Transverse colon (tissue), 4 donors: Measurements from ENCODE around the gene PRTN3. TPM values are rescaled to one million over a fixed set of nuclear protein-coding genes. Genes with fewer than 3 reads are reported as not detected.
A peak's percentile ranks its signal among the peaks of the same experiment; 100 is the strongest.
"Not testable (repeated sequence)": the region's sequence is repeated elsewhere in the genome, so short reads cannot be mapped to it uniquely, and the experiment has no call there.

ENCODE experiments used
- DNase-seq: peaks from one replicate; pipeline ENCODE4 v3.0.0-alpha.2; 2019
- H3K27ac ChIP-seq, 4 donors: fragments of 200-600 bp; sonication (generic); 2 replicates each; pipeline ENCODE4 v1.5.1; 2016 to 2018; ENCODE audit warnings: inconsistent platforms in 4 of 4
- H3K27me3 ChIP-seq: fragments of 200-600 bp; sonication (generic); 2 replicates; pipeline ENCODE4 v1.5.1; 2017; ENCODE audit warnings: inconsistent platforms
- H3K36me3 ChIP-seq, 4 donors: fragments of 200-600 bp; sonication (generic); 2 replicates each; pipeline ENCODE4 v1.5.1; 2017 to 2019; ENCODE audit warnings: inconsistent platforms in 4 of 4
- H3K4me1 ChIP-seq, 4 donors: fragments of 200-600 bp; sonication (generic); 2 replicates each; pipeline ENCODE4 v1.5.1; 2017 to 2020; ENCODE audit warnings: inconsistent platforms in 4 of 4
- H3K4me3 ChIP-seq, 4 donors: fragments of 200-600 bp; sonication (generic); 1 replicate in 1 of 4; 2 replicates in 3 of 4; pipeline versions ENCODE4 v1.5.1 to v1.6.1; 2017 to 2019; ENCODE audit warnings: inconsistent platforms in 4 of 4
- H3K9me3 ChIP-seq, 2 donors: fragments of 200-600 bp; sonication (generic); 2 replicates each; pipeline ENCODE4 v1.5.1; 2017 to 2019; ENCODE audit warnings: inconsistent platforms in 2 of 2
- CTCF ChIP-seq, 5 experiments: fragments of 200-600 bp in 3 of 5; fragments of 450-650 bp in 2 of 5; sonication (generic) in 3 of 5; IDR thresholded peaks; 1 replicate in 2 of 5; 2 replicates in 3 of 5; pipeline ENCODE4 v1.5.1; 2016 to 2017; ENCODE audit warnings: antibody characterized with exemption in 5 of 5, inconsistent platforms in 3 of 5, mild to moderate bottlenecking in 2 of 5, moderate library complexity in 1 of 5
- EP300 ChIP-seq: sonication (generic); formaldehyde crosslinking; IDR thresholded peaks from one replicate; pipeline ENCODE4 v1.6.1; 2017; ENCODE audit warnings: antibody characterized with exemption, low read depth
- POLR2A ChIP-seq: fragments of 450-650 bp; IDR thresholded peaks from one replicate; pipeline ENCODE4 v1.6.1; 2016; ENCODE audit warnings: antibody characterized with exemption, mild to moderate bottlenecking, moderate library complexity
- POLR2AphosphoS5 ChIP-seq, 3 donors: sonication (generic); formaldehyde crosslinking; IDR thresholded peaks; one replicate each; pipeline ENCODE4 v1.6.1; 2016; ENCODE audit warnings: antibody characterized with exemption in 3 of 3
- WGBS, 2 donors: methylation state at CpG; one replicate each; pipeline ENCODE4 v1.1.5; 2018; ENCODE audit warnings: low coverage in 1 of 2; 5-methylcytosine and 5-hydroxymethylcytosine counted together
- in situ Hi-C, 4 donors: fragments of 200-750 bp; cut with MboI; loops; one replicate each; pipeline versions ENCODE4 v1.15.0 to v1.15.1; 2017; ENCODE audit warnings: low sequenced_read_pairs in 3 of 4, low pct_ligation_motif_present in 1 of 4, low pct_unique_long_range_greater_than_20kb in 1 of 4
- intact Hi-C: fragments of 100-400 bp; cut with DNase I; formaldehyde crosslinking; loops from one replicate; pipeline ENCODE4 v1.15.1; 2023; ENCODE audit warnings: low total_unique reads
- total RNA-seq, 4 donors: library from RNA; depleted of rRNA; stranded (reverse); fragments of >200 nt; gene quantifications; one replicate each; pipeline ENCODE4 v1.1.0, GENCODE V29; 2016

The PRTN3 gene
- total RNA-seq, 4 donors from 2014 or later = not detected

- WGBS, 2 donors = 32 to 66% methylated on average over 3 to 36 of the region's 37 CpGs
- H3K27ac ChIP-seq = no peak overlapping the region
- TF ChIP-seq POLR2A (no peak), POLR2AphosphoS5 (IDR thresholded peaks at IDR 0.05) (no peak), CTCF (IDR thresholded peaks at IDR 0.05) (no peak), EP300 (no peak)
- H3K36me3 ChIP-seq = no peaks in the 10 kb centered on the region
- H3K9me3 ChIP-seq = no peaks in the 10 kb centered on the region
- no peak overlapping the region for H3K4me3 ChIP-seq
- in situ Hi-C loops = no loop called here
- DNase-seq = no peak
- intact Hi-C loops = loop anchor here (10.0 kb wide), 1 partner anchor 71 kb away; no protein-coding TSS in a partner anchor
- H3K4me1 ChIP-seq = peaks cover 6 to 20% (median 13%) of the 10 kb centered on the region in 4 donors
- H3K27me3 ChIP-seq = peaks cover 89% of the 10 kb centered on the region
These were observed 5.1 kb downstream of the PRTN3 start for GRCh38 chr19:845707-846521.

GRCh38 chr19:848386-848921 lies 7.7 kb downstream of the PRTN3 start:
- H3K4me1 ChIP-seq = peaks cover 3 to 19% (median 9%) of the 10 kb centered on the region in 4 donors
- H3K36me3 ChIP-seq = no peaks in the 10 kb centered on the region
- no peak overlapping the region for H3K4me3 ChIP-seq
- no peak for DNase-seq
- H3K9me3 ChIP-seq = no peaks in the 10 kb centered on the region
- H3K27me3 ChIP-seq = peaks cover 90% of the 10 kb centered on the region
- intact Hi-C loops = loop anchor here (10.0 kb wide), 1 partner anchor 74 kb away; no protein-coding TSS in a partner anchor
- H3K27ac ChIP-seq = no peak overlapping the region
- in situ Hi-C loops = no loop called here
- no peak for TF ChIP-seq POLR2AphosphoS5 (IDR thresholded peaks at IDR 0.05)
- no peak for TF ChIP-seq EP300
- WGBS, 2 donors = 34% methylated on average over 12 of the region's 12 CpGs; no CpG with 5 or more reads in 1 of the 2 donors

- in situ Hi-C loops, H3K9me3 ChIP-seq, H3K36me3 ChIP-seq, H3K27ac ChIP-seq, H3K4me3 ChIP-seq, DNase-seq: not testable (repeated sequence)
- Histone ChIP-seq H3K27me3 (peaks cover 88% of the 10 kb centered on the region), H3K4me1 (peaks cover 0 to 13% (median 3%) of the 10 kb centered on the region in 4 donors)
- WGBS, 2 donors = 63% methylated on average over 8 of the region's 8 CpGs; no CpG with 5 or more reads in 1 of the 2 donors
- intact Hi-C loops = loop anchor here (10.0 kb wide), 1 partner anchor 74 kb away; no protein-coding TSS in a partner anchor
These were observed 8.4 kb downstream of the PRTN3 start for GRCh38 chr19:849195-849594.

- Histone ChIP-seq H3K4me3 (no peak overlapping the region), H3K4me1 (peaks cover 0 to 13% (median 3%) of the 10 kb centered on the region in 4 donors), H3K9me3 (no peaks in the 10 kb centered on the region), H3K27ac (peak overlapping the region; percentile 62 to 87 (median 78)), H3K27me3 (peaks cover 78% of the 10 kb centered on the region), H3K36me3 (no peaks in the 10 kb centered on the region)
- in situ Hi-C loops (loop anchor here in 3 of 4 donors (10.0 to 25.0 kb wide), 5 partner anchors 74 to 137 kb away; partner anchors contain the start of genes WDR18 (in 2 of the 3) and ARID3A (in 1 of the 3)), intact Hi-C loops (no loop called here)
- peak; percentile 82 for DNase-seq
- WGBS, 2 donors = 21% methylated on average over 19 of the region's 28 CpGs; no CpG with 5 or more reads in 1 of the 2 donors
- TF ChIP-seq POLR2A (no peak), EP300 (peak; percentile 89), POLR2AphosphoS5 (IDR thresholded peaks at IDR 0.05) (peak; percentile 65 to 84 (median 79))
These were observed 9.6 kb downstream of the PRTN3 start for GRCh38 chr19:850221-850978.

- peaks cover 0 to 13% (median 3%) of the 10 kb centered on the region in 4 donors for H3K4me1 ChIP-seq
These were observed 10.2 kb downstream of the PRTN3 start for GRCh38 chr19:850979-851335.

More at GRCh38 chr19:850979-851335, 10.2 kb downstream of the PRTN3 start:
- WGBS, 2 donors = 32% methylated on average over 13 of the region's 13 CpGs; no CpG with 5 or more reads in 1 of the 2 donors
- intact Hi-C loops = no loop called here
- TF ChIP-seq CTCF (IDR thresholded peaks at IDR 0.05) = no peak
- TF ChIP-seq POLR2AphosphoS5 (IDR thresholded peaks at IDR 0.05) = no peak
- no peak for TF ChIP-seq EP300
- no peak for TF ChIP-seq POLR2A
- in situ Hi-C loops = loop anchor here in 3 of 4 donors (10.0 to 25.0 kb wide), 5 partner anchors 74 to 136 kb away; partner anchors contain the start of genes WDR18 (in 2 of the 3) and ARID3A (in 1 of the 3)
- peaks cover 73% of the 10 kb centered on the region for H3K27me3 ChIP-seq
- no peak for DNase-seq
- H3K36me3 ChIP-seq = no peaks in the 10 kb centered on the region
- no peaks in the 10 kb centered on the region for H3K9me3 ChIP-seq
- H3K27ac ChIP-seq = peak overlapping the region; percentile 62 to 87 (median 78)
- H3K4me3 ChIP-seq = no peak overlapping the region
